LHCN-M2 (cell line): ENCODE results near the gene SATB2. TPM values are rescaled to one million over a fixed set of nuclear protein-coding genes. Genes with fewer than 3 reads are reported as not detected.

ENCODE experiments used
- DNase-seq: peaks from one replicate; pipeline ENCODE4 v3.0.0-alpha.2; 2012; ENCODE audit warnings: low read depth
- total RNA-seq: library from RNA; depleted of rRNA; stranded (reverse); fragments of >200 nt; gene quantifications from 2 replicates; pipeline ENCODE4 v1.2.3, GENCODE V29; 2014

The SATB2 gene
- total RNA-seq, 1 experiment from 2014 or later = 10.3 TPM

DNA sequence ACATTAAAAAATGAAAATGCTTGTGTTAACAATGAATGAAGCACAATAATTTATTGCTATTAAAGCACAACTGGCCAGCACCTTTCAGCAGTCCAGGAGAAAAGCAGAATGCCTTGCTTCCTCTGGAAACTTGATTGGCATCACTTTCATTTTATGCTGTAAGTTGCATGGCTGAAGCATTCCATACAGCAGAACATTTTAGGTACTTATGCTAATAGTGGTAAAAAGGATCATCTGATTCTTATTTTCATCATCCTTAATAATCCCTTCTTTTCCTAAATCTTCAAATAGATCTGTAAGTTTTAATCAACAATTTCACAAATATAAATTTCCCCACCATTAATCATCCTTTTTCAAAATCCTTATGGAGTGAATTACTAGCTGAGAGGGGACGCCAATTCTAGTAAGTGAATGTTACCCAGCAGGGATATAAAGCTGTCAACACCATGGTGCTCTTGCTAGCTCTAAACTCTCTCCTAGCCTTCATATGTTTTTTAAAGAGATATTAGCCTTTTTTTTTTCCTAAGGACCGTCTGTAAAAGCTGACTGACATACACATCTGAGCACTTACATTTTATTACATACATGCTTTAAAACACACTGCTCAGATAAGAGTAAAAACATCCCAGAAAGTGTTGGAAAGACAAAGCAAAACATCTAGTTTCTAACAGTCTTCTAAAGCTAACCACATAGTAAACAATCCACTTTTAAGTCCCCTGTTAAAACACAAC is 5.3 kb downstream of the SATB2 start:
- no peak for DNase-seq

DNA sequence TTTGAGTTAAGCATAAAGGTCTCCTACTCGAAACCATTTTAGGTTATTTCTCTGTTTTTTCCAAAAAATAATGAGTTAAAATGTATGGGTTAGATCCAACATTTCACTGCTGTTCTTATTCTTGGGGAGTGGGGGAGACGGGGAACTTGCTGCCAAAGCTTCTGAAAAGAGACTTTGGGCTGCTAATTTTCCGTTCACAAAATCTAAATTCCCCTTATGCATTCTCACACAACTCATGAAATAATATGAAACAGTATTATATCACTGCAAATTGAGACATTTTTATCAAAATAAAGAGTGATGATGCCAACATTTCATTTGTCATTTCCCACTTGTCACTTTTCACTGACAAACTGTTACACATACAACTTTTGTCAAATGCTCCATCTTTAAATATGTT is 7.8 kb downstream of the SATB2 start:
- DNase-seq = no peak

DNA sequence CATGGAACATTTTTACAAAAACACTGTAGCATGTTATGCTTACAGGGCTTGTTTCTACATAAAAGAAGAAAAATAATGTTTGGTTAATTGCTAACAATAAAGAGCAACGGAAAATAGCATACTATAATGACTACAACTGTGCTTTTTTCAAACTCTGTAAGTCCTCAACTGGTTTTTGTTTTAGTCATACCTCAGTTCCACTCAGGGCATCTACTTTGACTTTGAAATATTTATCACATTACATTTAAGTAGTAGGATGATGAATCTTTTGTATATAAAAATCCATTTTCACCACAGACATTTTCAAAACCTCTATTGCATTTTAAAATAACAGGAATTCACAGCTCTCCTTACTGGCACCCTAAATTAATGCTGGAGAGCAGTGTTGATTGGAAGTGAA is 8.3 kb downstream of the SATB2 start:
- DNase-seq = no peak

DNA sequence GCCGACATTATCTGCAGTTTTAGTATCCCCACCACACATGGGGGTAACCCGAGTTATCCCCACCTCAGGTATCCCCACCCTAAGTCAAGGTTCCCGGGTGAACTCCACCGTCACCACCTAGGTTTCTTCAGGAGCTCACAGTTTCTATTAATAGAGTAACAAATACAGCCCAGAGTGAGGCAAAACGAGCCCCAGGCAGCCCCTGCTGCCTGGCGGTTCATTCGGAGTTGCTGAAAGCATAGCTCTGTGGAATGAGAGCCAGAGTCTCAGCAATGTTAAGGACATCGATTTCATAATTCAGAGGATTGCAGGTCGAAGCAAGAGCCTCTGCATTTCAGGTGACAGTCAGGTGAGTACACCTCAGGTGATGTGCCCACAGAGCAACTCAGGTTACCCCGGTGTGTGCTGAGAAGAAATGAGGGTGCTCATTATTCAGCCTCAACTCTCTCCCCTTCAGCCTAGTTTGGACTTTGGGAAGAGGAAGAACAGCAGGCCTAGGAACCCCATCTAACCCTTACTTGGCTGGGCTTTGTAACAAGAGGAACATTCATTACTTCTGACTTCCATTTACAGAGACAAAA is 10.7 kb downstream of the SATB2 start:
- no peak for DNase-seq

DNA sequence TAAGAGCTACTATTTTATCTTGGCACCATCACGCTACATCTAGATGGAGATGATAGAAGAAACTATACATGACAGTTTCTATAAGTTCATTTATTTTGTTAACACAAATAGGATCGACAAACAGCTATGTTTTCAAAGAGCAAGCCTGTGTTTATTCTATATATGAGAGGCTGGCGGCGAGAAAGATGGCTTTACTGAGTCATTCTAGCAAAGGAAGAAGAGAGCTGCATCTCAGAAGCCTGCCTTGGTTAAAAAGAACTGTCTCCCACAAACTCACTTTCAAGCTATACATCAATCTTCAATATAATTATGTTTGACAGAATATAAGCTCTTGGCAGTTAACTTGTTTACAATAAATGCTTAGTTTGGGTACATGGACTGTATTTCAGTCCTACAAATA is 13.0 kb downstream of the SATB2 start:
- no peak for DNase-seq

DNA sequence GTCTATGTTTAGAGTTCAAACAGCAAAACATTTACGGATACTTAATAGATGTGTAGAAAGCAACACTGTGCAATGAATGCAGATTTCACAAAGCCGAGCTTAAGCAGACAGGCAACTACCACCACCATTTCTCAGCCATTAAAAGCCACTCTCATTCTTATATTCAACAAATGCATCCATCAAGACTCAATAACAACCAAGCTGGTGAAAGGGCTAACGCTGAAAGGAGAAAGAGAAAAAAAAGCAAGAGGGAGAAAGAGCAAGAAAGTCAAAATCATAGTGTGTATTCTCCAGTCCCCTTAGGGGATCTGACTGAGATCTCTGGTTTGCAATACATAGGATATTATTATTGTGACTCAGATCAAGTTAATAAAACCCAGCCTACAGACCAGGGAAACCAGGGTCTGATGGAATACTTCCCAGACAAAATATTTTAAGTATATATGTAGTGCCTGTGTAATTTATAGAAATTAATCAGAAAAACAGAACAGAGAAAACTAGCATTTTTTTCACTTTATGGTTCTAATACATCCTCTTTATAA is 14.1 kb downstream of the SATB2 start:
- no peak for DNase-seq

DNA sequence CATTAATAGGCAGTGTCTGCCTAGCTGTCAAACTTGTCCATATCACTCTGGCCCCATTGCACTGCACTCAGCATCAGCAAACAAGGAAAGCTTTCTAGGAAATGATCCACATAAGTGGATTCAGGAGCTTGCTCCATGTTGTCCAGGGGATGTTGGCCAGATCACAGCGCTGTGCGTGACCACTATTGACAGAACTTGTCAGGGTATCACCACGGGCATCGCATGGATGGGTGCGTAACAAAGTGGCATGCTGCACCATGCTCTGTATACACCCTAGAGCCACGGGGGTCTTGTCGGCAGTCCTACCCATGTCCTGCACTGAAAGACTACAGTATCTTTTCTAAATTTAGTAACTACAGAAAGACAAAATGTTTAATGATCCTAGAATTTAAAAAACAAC is 15.6 kb downstream of the SATB2 start:
- no peak for DNase-seq

DNA sequence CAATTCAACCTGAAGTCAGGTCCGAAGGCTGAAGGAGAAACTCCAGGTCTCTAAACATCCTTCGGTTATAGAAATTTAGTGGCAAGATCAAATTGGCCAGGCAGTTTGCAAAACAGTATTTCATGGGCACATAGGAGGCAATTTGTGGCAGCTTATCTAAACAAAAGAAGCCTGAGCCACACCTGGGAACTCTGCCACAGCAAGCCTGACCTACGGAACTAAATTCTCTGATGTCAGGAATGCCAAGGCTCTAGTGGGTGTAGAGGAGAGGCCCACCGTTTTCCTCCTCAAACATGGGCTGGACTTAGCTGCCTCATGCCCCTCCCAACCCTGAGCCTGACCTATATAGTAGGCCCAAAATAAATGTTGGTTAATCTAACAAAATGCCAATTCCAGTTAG is 16.0 kb downstream of the SATB2 start:
- no peak for DNase-seq

DNA sequence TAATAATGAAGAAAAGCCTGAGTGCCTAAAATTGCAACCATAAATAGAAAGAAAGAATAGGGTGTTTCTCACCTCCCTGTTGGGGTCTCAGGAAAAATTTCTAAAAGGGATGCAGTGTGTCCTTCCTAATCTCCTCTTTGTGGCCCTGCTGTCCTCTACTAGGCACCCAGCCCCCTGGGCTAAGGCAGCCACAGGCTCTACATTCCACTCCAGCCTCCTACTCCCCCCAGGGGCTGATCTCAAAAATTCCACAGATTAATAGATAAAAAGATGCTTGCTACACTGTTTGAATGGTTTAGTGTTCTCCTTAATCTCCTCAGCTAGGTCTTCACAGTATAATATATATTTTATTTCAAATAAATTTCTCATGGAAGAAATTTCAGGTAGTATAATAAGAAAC is 17.6 kb downstream of the SATB2 start:
- DNase-seq = no peak

DNA sequence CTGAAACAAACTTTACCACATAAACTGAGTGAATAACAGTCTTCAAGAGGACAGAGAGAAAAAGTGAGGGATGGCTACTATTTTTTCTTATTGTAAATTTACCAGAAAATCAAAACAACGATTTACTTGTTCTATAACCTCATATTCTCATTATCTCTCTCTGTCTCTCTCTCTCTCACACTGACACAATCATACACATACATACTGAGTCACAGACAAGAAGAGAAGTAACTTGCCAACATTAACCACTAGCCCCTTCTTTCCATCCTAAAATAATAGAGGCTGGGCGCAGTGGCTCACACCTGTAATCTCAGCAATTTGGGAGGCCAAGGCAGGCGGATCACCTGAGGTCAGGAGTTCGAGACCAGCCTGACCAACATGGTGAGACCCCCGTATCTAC is 18.2 kb downstream of the SATB2 start:
- DNase-seq = no peak

DNA sequence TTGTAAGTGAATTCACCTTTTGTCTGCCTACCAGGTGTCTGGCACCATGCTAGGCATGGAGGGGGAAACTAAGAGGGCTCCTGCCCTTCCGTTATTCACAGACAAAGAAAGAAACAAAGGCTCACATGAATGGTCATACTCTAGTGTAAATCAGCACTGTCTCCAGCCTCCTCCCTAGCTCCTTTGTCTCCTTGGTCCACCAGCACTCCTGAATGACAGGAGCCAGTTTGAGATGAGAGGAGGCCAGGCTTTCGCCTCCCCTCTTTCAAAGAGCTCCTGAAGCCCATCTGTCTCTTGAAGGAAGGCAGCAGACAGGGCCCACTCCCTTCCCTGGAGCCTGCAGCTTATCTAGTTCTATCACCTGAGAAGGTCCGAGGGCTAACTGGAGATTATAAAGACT is 18.7 kb downstream of the SATB2 start:
- DNase-seq = no peak

DNA sequence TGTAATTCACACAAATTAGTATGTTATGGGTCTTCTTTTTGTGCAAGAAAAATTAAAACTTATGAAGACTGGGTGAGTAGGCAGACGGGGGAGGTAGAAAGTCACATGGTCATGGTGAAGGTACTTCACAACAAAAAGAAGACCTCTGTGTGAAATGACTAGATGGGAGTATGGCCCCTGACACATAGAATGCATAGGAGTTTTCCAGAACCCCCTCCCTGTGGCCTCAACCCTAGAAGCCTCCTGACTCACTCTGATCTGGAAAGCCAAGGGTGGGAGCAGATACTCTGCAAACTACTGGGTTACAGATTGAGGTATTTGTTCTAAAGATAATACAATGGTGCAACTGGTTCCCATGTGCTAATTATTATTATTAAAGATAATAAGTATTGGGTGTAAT is 23.2 kb downstream of the SATB2 start:
- no peak for DNase-seq

DNA sequence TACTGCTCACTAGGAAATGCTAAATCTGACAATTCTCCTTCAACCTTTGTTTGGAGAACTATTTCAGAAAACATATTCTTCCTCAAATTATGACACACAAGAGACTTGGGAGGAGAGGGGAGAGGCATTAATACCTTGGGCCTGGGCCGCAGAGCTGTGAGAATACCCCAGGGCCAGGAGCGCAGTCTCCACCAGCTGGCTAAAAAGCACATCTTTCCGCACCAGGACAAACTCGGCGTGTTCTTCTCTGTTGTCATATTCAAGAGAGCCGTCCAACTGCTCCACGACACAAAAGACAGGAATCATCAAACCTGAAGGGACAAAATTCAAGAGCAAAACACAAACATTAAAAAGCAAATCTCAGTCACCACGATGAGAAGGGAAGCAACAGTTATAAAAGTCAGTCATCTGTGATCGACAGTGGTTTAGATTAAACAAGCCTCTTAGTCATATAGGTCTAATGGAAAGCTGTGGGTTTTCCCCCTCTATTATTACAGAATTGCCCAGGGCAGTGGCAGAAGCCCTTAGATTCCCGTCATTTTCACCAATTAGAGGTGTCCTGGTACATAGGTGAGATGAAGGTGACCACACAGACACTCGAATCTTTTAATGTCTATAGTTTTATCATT is 24.4 kb downstream of the SATB2 start:
- DNase-seq = no peak

DNA sequence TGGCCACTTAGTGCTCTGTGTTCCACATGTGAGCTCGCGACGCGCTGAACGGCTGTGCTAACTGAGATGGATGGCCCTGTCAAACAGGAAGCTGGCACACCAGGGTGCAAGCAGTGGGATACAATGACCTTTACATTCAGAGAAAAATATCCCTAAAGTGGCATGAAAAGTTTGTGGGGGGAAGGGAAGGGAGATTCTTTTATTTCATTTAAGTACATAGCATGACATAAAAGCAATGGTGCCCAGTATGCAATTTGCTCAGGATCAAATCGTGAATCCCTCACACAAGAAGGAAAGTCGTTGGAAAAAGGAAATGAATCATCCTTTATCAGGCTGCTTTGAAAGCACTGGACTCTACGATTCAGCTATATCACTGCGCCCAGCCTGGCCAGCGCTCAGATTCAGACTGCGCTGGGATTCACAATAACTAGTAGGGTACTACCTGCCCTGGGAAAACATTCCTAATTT is 26.0 kb downstream of the SATB2 start:
- peak; percentile 14 for DNase-seq

DNA sequence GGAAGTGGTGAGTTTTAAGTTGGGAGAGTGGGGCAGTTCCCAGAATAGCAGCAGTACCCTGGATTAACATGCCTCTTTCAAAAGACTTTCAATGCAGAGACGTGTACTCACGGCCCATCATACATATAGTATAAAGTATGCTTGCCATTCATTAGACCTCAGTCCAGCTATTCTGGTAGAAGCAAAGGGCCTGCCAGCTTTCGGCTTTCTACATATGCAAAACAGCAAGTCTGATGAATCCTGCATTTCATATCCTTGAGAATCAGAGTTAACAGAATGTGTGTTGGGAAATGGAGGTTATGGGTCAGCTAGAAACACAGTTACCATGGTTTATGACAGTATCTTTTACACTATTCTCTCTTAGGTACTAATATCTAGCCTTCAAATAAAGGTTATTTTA is 27.5 kb downstream of the SATB2 start:
- no peak for DNase-seq

DNA sequence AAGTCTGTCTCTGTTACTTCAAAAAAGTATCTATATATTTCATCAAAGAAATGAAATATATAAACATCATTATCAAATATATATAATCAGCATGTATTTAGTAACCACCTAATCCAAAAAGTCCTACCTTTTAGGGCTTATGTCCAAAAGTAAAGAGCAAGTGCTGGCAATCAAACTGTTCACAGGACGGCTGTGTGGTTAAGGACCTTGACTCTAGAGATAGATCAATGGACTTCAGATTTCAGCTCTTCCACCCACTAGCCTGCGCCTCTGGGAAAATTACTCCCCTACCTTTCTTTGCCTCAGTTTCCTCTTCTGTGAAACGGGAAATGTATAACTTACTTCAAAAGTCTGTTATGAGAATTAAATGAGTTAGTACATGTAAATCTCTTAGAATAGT is 29.4 kb downstream of the SATB2 start:
- no peak for DNase-seq

DNA sequence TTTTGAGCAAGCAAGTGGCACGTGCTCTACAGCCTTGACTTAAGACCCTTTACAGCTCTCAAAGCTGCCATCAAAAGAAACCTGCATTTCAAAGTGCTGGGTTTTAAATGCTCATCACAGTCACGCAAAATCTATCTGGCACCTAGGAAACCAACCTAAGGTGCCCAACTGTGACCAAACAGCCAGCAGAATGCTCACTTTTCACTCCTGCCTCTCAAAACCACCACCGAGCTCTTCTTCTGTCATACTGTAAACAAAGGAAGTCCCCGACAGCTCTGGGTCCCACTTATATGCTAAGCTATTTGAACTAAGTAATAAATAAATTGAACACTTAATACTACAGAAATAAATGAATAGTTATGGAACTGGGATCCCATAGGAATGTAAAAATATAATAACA is 33.6 kb downstream of the SATB2 start:
- no peak for DNase-seq

DNA sequence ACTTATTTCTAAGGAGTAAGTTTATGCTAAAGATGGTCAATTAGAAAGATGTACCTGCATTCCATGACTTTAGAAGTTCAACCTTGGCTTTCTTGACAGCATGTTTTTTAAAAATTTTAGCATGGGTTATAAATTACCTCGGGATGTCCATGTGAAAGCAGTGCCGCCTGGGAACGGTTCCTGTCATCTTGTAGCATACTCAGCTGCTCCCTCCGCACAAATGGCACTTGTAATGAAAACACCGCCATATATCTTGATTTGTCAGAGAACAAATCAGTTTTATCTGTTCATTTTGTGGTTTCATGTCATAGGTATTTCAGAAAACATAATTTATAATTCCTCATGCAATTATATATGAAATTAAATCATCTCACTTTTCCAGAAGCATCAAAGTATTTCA is 38.3 kb downstream of the SATB2 start:
- no peak for DNase-seq

DNA sequence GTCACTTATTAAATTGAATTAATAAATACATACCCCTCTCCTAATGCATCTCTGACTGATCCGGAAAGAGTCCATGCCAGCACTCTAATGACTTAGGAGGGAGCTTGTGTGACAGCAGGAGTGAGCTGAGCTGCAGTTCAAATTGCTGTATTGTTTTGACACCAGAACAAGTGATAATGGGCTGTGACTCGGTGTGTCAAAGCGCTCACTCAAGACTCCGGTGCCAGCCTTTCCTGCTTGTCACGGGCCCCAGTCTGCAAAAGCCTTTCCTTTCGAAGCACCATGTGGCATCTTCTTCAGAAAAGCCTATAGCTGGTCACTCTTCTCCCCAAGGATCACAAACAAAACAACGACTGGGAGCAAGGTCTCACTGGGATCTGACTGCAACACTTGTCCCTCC is 43.3 kb downstream of the SATB2 start:
- no peak for DNase-seq

DNA sequence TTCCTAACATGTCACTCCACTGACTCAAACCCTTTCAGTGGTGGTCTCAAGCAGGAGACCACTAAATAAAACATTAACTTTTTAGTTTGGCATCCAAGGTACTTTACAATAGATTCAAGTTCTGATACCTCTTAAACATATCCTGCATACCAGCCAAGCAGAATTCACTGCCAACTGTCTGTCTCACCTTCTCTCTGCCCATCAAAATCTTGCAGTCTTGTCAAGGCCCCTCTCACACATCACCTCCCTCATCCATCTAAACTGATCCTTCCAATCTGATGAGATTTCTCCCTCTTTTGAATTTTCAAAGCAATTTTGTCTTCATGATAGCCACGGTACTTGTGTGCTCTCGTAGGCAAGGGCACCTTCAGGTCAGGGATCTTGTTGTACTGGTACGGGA is 43.7 kb downstream of the SATB2 start:
- DNase-seq = no peak

DNA sequence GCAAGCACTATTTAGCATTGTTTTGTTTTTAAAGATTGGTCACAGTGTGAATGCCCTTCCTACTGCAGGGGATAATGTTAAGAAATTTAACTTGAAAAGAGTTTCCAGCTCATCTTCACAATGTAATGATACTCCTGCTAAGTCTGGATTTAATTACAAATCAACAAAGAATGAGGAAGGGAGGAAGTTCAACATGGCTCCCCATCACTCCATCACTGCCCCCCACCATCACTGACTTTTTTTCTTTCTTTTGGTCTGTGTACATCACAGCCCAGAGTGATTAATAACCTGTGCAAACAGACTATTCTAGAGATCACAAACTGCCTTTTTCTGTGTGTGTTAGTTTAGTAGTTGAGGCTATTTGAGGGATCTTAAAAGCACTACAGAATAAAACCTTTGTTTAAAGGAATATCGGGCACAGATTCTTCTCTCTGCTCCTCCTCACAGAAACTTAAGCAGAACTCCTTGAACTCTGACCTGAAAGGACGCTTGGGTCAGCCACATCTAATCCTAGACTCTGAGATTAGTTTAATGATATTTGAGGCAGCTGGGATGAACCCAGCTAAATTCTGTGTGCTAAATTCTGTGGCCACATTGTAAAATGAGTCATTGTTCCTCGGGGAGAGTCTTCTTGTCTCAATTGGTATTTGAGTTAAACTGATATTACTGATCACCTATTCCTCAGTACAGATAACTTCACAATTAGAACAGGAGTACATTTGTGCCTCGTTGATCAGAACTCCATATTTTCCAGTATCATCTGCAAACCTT is 47.8 kb downstream of the SATB2 start:
- DNase-seq = peak; percentile 80

DNA sequence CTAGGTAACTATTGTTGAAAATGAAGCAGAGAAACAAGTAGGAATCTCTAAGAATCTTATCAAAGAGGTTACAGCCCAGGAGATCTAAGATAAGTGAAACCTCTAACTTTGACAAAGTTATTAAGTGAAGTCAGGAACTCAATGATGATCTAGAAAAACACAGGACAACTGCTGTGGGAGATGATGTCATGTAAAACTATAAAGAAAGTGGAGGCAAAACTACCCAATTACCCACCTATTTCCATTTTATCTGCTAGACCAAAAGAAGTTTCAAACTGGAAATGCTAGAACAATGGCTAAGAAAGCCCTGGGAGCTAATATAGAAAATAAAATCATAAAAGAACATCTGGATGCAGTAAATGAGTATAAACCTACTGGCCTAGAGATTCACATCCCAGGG is 50.3 kb downstream of the SATB2 start:
- DNase-seq = no peak
